Thymus (tissue), 11 donors: ENCODE measurements around the gene SHCBP1L. TPM values are rescaled to one million over a fixed set of nuclear protein-coding genes. Genes with fewer than 3 reads are reported as not detected.

Experiments used
- DNase-seq, 9 donors: peaks; one replicate each; pipeline ENCODE4 v3.0.0-alpha.2; 2013; ENCODE audit warnings: low spot score in 9 of 9, low read depth in 6 of 9, missing footprints in 1 of 9
- H3K27ac ChIP-seq, 2 donors: one replicate each; pipeline ENCODE4 v1.5.1; 2013; ENCODE audit warnings: control low read depth in 1 of 2, low read depth in 1 of 2, low read length in 1 of 2, mild to moderate bottlenecking in 1 of 2, moderate library complexity in 1 of 2
- H3K27me3 ChIP-seq, 2 donors: one replicate each; pipeline ENCODE4 v1.5.1; 2013; ENCODE audit warnings: low read length in 1 of 2; ENCODE audit not compliant: control insufficient read depth in 2 of 2, insufficient read depth in 1 of 2
- H3K36me3 ChIP-seq, 2 donors: one replicate each; pipeline ENCODE4 v1.5.1; 2013; ENCODE audit warnings: low read length in 1 of 2, mild to moderate bottlenecking in 1 of 2, moderate library complexity in 1 of 2; ENCODE audit not compliant: control insufficient read depth in 2 of 2, insufficient read depth in 2 of 2
- H3K4me1 ChIP-seq, 2 donors: one replicate each; pipeline ENCODE4 v1.5.1; 2013; ENCODE audit warnings: low read length in 2 of 2; ENCODE audit not compliant: control insufficient read depth in 2 of 2, insufficient read depth in 2 of 2
- H3K4me3 ChIP-seq, 2 donors: one replicate each; pipeline ENCODE4 v1.5.1; 2013; ENCODE audit warnings: low read length in 2 of 2, control low read depth in 1 of 2, mild to moderate bottlenecking in 1 of 2
- H3K9me3 ChIP-seq, 2 donors: one replicate each; pipeline ENCODE4 v1.5.1; 2013; ENCODE audit warnings: low read length in 1 of 2, mild to moderate bottlenecking in 1 of 2; ENCODE audit not compliant: control insufficient read depth in 2 of 2, insufficient read depth in 1 of 2
- WGBS: extraction: QIAGEN DNeasy Blood & Tissue Kit; methylation state at CpG from one replicate; pipeline ENCODE4 v1.1.7; 2013; 5-methylcytosine and 5-hydroxymethylcytosine counted together
- polyA plus RNA-seq: library from polyadenylated mRNA; stranded (reverse); fragments of 200-250 nt; gene quantifications from one replicate; pipeline ENCODE4 v1.2.3, GENCODE V29; 2013
- total RNA-seq: library from RNA; stranded (reverse); fragments of 120-200 nt; gene quantifications from one replicate; pipeline ENCODE4 v1.2.4, GENCODE V29; 2013
- donor health status: healthy.

SHCBP1L gene
- total and polyA plus RNA-seq, 2 donors = not detected

DNA sequence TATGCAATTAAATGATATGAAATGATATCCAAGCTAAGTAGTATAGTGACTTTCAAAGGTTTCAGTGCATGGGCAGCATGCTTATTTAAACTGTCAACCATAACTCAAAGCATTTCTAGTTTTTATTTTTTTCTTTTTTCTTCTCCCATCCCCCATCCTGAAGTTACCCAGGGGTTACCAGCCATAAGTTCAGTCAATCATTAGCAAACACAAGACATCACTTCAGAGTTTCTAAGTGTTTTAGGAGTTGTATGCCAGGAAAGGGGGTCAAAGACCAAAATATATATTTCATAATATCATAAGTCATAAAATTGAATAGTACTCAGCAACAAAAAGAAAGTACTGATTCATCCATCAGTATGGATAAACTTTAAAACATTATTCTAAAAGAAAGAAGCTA is 85.1 kb downstream of the SHCBP1L start:
- H3K36me3 ChIP-seq = peaks cover 20 to 85% of the 10 kb centered on the region in 2 donors
- no peaks in the 10 kb centered on the region for H3K4me1 ChIP-seq
- H3K4me3 ChIP-seq = no peak overlapping the region
- H3K27me3 ChIP-seq = no peaks in the 10 kb centered on the region
- H3K27ac ChIP-seq = no peak overlapping the region
- DNase-seq = no peak
- no peaks in the 10 kb centered on the region for H3K9me3 ChIP-seq

DNA sequence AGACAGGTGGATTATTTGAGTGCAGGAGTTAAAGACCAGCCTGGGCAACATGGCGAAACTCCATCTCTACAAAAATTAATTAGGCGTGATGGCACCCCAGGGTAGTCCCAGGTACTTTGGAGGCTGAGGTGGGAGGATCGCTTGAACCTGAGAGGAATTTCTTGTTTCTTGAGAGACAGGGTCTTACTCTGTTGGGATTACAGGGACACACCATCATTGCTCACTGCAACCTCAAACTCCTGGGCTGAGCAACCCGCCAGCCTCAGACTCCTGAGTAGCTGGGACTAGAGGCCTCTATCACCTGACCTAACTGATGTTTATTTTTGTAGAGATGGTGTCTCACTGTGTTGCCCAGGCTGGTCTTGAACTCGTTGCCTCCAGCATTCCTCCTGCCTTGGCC is 89.0 kb downstream of the SHCBP1L start:
- over 99% methylated on average over 5 of the region's 5 CpGs for WGBS
- Histone ChIP-seq H3K27me3 (no peaks in the 10 kb centered on the region), H3K4me1 (no peaks in the 10 kb centered on the region), H3K9me3 (no peaks in the 10 kb centered on the region), H3K27ac (no peak overlapping the region), H3K36me3 (peaks cover 24 to 93% of the 10 kb centered on the region in 2 donors), H3K4me3 (no peak overlapping the region)
- DNase-seq = no peak

DNA sequence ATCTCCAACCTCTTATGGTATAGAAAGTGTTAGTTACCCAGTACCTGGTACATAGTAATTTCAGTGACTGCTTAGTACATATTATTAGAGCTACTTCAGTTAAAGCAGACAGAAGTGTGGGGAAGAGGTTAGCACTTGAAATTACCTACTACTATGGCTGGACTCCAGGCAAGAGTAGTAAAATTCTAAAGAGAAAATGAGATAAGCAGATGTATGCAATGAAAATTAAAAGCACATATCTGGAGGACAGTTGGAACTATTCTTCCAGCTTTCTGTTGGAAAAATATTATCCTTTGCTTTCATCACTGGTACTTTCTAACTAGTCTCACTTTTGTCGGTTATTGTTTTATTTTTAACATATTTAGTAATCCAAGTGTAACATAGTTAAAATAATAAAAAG is 90.1 kb downstream of the SHCBP1L start:
- Histone ChIP-seq H3K36me3 (peaks cover 31 to 94% of the 10 kb centered on the region in 2 donors), H3K9me3 (no peaks in the 10 kb centered on the region), H3K4me3 (no peak overlapping the region), H3K27ac (no peak overlapping the region), H3K27me3 (no peaks in the 10 kb centered on the region), H3K4me1 (no peaks in the 10 kb centered on the region)
- 98% methylated on average over 1 of the region's 1 CpG for WGBS
- no peak for DNase-seq

DNA sequence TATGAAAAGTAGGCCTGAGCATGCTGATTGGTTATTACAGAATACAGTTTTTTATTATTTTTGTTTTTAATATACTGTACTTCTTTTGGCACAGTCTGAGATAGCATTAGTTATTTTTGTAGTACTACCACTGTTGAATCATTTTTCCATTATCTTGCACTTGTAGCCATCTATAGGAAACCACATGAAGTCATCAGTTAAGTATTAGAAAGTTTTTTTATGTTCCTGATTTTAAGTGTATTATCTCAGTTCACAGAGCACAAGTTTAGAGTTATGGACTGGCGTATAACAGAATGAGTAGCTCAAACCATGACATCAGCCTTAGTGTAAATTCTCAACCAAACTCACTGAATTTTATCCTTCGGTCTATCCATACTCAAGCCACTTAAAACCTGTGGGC is 91.0 kb downstream of the SHCBP1L start:
- H3K4me3 ChIP-seq = no peak overlapping the region

DNA sequence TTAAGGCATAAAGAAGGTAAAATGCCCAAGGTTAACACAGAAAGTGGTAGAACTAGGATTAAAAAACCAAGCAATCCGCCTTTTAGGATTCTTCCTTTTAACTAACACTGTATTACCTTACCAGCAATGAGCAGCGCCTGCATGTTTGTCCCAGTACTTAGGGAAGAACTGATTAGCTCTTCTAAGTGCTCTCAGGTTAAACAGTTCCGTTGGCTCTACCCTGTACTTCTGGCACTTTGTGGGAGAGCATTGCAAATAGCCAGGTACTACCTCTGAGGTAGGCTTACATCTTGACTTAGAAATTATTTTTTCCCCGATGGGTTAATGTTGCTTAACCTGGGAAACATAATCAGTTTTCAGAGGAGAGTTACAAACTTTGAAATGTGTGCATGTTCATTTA is 92.3 kb downstream of the SHCBP1L start:
- no peaks in the 10 kb centered on the region for H3K9me3 ChIP-seq
- H3K27ac ChIP-seq = no peak overlapping the region
- 99% methylated on average over 4 of the region's 4 CpGs for WGBS
- no peak overlapping the region for H3K4me3 ChIP-seq
- no peaks in the 10 kb centered on the region for H3K27me3 ChIP-seq
- H3K36me3 ChIP-seq = peaks cover 37 to 97% of the 10 kb centered on the region in 2 donors
- DNase-seq = no peak
- no peaks in the 10 kb centered on the region for H3K4me1 ChIP-seq

More for the DNA sequence above, 91.0 kb downstream of the SHCBP1L start:
- Histone ChIP-seq H3K27ac (no peak overlapping the region), H3K27me3 (no peaks in the 10 kb centered on the region), H3K36me3 (peaks cover 34 to 94% of the 10 kb centered on the region in 2 donors), H3K9me3 (no peaks in the 10 kb centered on the region), H3K4me1 (no peaks in the 10 kb centered on the region)
- WGBS = 98% methylated on average over 2 of the region's 2 CpGs
- DNase-seq = no peak

DNA sequence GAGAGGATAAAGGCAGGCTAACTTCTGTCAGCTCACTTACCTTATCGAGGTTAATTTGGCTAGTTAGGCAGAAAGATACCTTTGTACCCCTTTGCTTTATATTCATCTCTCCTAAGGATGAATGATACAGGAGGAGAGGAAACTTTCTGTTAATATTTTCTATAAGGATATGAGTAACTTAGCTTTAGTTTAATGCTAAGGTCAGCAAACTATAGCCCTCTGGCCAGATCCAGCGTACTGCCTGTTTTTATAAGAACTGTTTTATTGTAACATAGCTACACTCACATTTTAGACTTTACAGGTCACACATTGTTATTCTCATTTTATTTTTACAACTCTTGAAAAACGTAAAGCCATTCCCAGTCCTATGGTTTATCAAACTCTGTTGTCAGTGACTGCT is 95.8 kb downstream of the SHCBP1L start:
- no peak for DNase-seq
- Histone ChIP-seq H3K36me3 (peaks cover 53 to 95% of the 10 kb centered on the region in 2 donors), H3K4me1 (no peaks in the 10 kb centered on the region), H3K27me3 (no peaks in the 10 kb centered on the region), H3K4me3 (no peak overlapping the region), H3K9me3 (no peaks in the 10 kb centered on the region), H3K27ac (no peak overlapping the region)
- WGBS = over 99% methylated on average over 3 of the region's 3 CpGs

DNA sequence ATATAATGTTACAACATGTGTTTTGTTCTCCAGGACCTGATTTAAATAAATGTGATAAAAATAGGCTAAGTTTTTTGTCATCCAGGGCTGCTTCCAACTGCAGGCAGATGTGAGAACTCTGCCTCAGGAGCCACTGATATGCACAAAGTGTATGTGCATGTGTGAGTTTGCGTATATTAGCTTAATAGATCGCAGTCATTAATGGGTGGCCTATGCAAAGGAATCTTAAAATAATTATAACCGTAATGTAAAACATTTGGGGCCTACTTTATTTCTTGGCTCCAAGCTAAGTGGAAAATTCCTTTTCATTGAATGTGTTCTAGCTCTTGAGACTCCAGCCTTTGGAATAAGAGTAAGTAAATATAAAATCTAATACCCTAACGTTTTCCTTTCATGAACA is 97.1 kb downstream of the SHCBP1L start:
- H3K9me3 ChIP-seq = no peaks in the 10 kb centered on the region
- no peak overlapping the region for H3K27ac ChIP-seq
- peaks cover 53 to 95% of the 10 kb centered on the region in 2 donors for H3K36me3 ChIP-seq
- H3K4me1 ChIP-seq = no peaks in the 10 kb centered on the region
- DNase-seq = no peak
- no peak overlapping the region for H3K4me3 ChIP-seq
- no peaks in the 10 kb centered on the region for H3K27me3 ChIP-seq
- WGBS = 97% methylated on average over 4 of the region's 4 CpGs

DNA sequence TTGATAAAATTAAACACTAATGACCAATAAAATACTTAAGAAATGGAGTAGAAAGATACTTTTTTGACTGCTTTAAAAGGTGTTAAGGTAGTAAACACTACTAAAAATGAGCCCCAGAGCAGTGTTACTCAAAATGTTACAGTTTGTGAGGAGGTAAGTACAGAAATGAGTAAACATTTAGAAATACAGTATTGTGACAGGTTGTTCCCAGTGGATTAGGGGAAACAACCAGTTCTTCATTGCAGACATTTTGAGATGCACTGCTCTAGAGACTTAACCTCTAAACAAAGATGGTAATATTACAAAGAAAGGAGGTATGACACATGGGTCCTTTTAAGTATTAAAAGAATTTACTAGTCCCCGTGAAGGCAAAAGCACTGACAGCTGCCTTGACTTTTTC is 101.1 kb downstream of the SHCBP1L start:
- H3K27me3 ChIP-seq = no peaks in the 10 kb centered on the region
- DNase-seq = no peak
- H3K36me3 ChIP-seq = peaks cover 45 to 92% of the 10 kb centered on the region in 2 donors
- WGBS = 94% methylated on average over 1 of the region's 1 CpG
- H3K9me3 ChIP-seq = no peaks in the 10 kb centered on the region
- no peak overlapping the region for H3K27ac ChIP-seq
- no peak overlapping the region for H3K4me3 ChIP-seq
- no peaks in the 10 kb centered on the region for H3K4me1 ChIP-seq

DNA sequence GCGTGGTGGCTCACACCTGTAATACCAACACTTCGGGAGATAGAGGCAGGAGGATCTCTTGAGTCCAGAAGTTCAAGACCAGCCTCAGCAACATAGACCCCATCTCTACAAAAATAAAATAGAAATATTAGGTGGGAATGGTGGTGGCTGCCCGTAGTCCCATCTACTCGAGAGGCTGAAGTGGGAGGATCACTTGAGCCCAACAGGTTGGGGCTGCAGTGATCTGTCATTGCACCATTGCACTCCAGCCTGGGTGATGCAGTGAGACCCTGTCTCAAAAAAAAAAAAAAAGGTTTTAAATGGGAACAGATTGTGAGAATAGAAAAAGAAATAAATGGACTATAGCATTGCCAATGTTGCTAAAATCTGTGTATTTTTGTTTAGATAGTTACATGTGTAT is 102.6 kb downstream of the SHCBP1L start:
- no peaks in the 10 kb centered on the region for H3K4me1 ChIP-seq
- no peaks in the 10 kb centered on the region for H3K9me3 ChIP-seq
- DNase-seq = no peak
- peaks cover 48 to 89% of the 10 kb centered on the region in 2 donors for H3K36me3 ChIP-seq
- H3K27me3 ChIP-seq = no peaks in the 10 kb centered on the region
- no peak overlapping the region for H3K27ac ChIP-seq
- WGBS = 97% methylated on average over 4 of the region's 4 CpGs
- H3K4me3 ChIP-seq = no peak overlapping the region
